ENCODE data around the gene PLVAP.

- TF ChIP-seq TAF1 (IDR thresholded peaks at IDR 0.05; ENCODE audit: borderline replicate concordance, insufficient read depth, low read length) (no peak), POLR2AphosphoS5 (IDR thresholded peaks at IDR 0.05; ENCODE audit: low read depth, low read length) (no peak), SIN3A (IDR thresholded peaks at IDR 0.05; ENCODE audit: borderline replicate concordance, insufficient read depth, low read length) (no peak), FOXP2 (optimal IDR thresholded peaks at IDR 0.05; ENCODE audit: borderline replicate concordance, extremely low read depth, extremely low read length, insufficient read depth) (no peak)
- TF ChIP-seq, protein P1, sequence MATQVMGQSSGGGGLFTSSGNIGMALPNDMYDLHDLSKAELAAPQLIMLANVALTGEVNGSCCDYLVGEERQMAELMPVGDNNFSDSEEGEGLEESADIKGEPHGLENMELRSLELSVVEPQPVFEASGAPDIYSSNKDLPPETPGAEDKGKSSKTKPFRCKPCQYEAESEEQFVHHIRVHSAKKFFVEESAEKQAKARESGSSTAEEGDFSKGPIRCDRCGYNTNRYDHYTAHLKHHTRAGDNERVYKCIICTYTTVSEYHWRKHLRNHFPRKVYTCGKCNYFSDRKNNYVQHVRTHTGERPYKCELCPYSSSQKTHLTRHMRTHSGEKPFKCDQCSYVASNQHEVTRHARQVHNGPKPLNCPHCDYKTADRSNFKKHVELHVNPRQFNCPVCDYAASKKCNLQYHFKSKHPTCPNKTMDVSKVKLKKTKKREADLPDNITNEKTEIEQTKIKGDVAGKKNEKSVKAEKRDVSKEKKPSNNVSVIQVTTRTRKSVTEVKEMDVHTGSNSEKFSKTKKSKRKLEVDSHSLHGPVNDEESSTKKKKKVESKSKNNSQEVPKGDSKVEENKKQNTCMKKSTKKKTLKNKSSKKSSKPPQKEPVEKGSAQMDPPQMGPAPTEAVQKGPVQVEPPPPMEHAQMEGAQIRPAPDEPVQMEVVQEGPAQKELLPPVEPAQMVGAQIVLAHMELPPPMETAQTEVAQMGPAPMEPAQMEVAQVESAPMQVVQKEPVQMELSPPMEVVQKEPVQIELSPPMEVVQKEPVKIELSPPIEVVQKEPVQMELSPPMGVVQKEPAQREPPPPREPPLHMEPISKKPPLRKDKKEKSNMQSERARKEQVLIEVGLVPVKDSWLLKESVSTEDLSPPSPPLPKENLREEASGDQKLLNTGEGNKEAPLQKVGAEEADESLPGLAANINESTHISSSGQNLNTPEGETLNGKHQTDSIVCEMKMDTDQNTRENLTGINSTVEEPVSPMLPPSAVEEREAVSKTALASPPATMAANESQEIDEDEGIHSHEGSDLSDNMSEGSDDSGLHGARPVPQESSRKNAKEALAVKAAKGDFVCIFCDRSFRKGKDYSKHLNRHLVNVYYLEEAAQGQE (IDR thresholded peaks at IDR 0.05; ENCODE audit: insufficient read depth in 1 of 2, low read depth in 2 of 2, low read length in 2 of 2) = no peak
Observed at GRCh38 chr19:17378271-17378670, 1.1 kb upstream of the PLVAP start.
